PC-9 (cell line): ENCODE data around the gene NTM.

Experiments used
- EZH2 ChIP-seq: fragments of 200-600 bp; sonication (generic); IDR thresholded peaks from 2 replicates; pipeline ENCODE4 v1.8.0; 2017; ENCODE audit warnings: antibody characterized with exemption, low read depth
- TF ChIP-seq, protein P1 (sequence below): fragments of 200-600 bp; sonication (generic); conservative IDR thresholded peaks from 2 replicates; pipeline ENCODE4 v1.6.1; 2017; ENCODE audit warnings: mixed run types, antibody characterized with exemption, mild to moderate bottlenecking, moderate library complexity

- TF ChIP-seq, protein P1, sequence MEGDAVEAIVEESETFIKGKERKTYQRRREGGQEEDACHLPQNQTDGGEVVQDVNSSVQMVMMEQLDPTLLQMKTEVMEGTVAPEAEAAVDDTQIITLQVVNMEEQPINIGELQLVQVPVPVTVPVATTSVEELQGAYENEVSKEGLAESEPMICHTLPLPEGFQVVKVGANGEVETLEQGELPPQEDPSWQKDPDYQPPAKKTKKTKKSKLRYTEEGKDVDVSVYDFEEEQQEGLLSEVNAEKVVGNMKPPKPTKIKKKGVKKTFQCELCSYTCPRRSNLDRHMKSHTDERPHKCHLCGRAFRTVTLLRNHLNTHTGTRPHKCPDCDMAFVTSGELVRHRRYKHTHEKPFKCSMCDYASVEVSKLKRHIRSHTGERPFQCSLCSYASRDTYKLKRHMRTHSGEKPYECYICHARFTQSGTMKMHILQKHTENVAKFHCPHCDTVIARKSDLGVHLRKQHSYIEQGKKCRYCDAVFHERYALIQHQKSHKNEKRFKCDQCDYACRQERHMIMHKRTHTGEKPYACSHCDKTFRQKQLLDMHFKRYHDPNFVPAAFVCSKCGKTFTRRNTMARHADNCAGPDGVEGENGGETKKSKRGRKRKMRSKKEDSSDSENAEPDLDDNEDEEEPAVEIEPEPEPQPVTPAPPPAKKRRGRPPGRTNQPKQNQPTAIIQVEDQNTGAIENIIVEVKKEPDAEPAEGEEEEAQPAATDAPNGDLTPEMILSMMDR: no peak
- no peak for TF ChIP-seq EZH2
Measured at GRCh38 chr11:131413217-131413616, 42.8 kb downstream of the NTM start.
